Testis (tissue), 3 donors: Measurements from ENCODE around the gene RANBP9. TPM values are rescaled to one million over a fixed set of nuclear protein-coding genes. Genes with fewer than 3 reads are reported as not detected.

Source experiments
- DNase-seq: peaks from one replicate; pipeline ENCODE4 v3.0.0-alpha.2; 2019
- H3K27ac ChIP-seq, 2 donors: fragments of 200-600 bp; sonication (generic); one replicate each; pipeline ENCODE4 v1.5.1; 2019
- H3K27me3 ChIP-seq: fragments of 200-600 bp; sonication (generic); one replicate; pipeline ENCODE4 v1.5.1; 2019
- H3K36me3 ChIP-seq: fragments of 200-600 bp; sonication (generic); one replicate; pipeline ENCODE4 v1.5.1; 2017; ENCODE audit warnings: low read depth; ENCODE audit errors: missing control alignments
- H3K4me1 ChIP-seq: fragments of 200-600 bp; sonication (generic); one replicate; pipeline ENCODE4 v1.5.1; 2019
- H3K4me3 ChIP-seq, 2 donors: fragments of 200-600 bp; sonication (generic); one replicate each; pipeline ENCODE4 v1.5.1; 2017 to 2019
- H3K9me3 ChIP-seq: fragments of 200-600 bp; sonication (generic); one replicate; pipeline ENCODE4 v1.5.1; 2017
- CTCF ChIP-seq, 3 experiments: fragments of 450-650 bp in 2 of 3; fragments of 200-600 bp in 1 of 3; sonication (generic) in 1 of 3; IDR thresholded peaks; one replicate each; pipeline ENCODE4 v1.5.1; 2016 to 2019; ENCODE audit warnings: antibody characterized with exemption in 3 of 3, mild to moderate bottlenecking in 2 of 3, moderate library complexity in 1 of 3
- POLR2A ChIP-seq: fragments of 450-650 bp; IDR thresholded peaks from one replicate; pipeline ENCODE4 v1.6.1; 2017; ENCODE audit warnings: antibody characterized with exemption, mild to moderate bottlenecking, moderate library complexity
- WGBS, 2 donors: methylation state at CpG; one replicate each; pipeline ENCODE4 v1.1.5; 2018; 5-methylcytosine and 5-hydroxymethylcytosine counted together
- intact Hi-C: fragments of 100-400 bp; cut with DNase I; formaldehyde crosslinking; loops from one replicate; pipeline ENCODE4 v1.15.1; 2023; ENCODE audit warnings: low total_unique reads
- polyA plus RNA-seq: library from polyadenylated mRNA; stranded (reverse); fragments of 350-450 nt; fragmentation: Illumina TruSeq; extraction: RNeasy Lipid Tissue Mini Kit (QIAGEN cat#74804); gene quantifications from one replicate; pipeline ENCODE4 v1.2.3, GENCODE V29; 2014; ENCODE audit warnings: low read depth, low replicate concordance; ENCODE audit not compliant: insufficient read depth
- total RNA-seq, 2 donors: library from RNA; depleted of rRNA; stranded (reverse); fragments of >200 nt; gene quantifications; one replicate each; pipeline ENCODE4 v1.2.3, GENCODE V29; 2016

Gene RANBP9
- total and polyA plus RNA-seq, 3 donors from 2014 or later = 114 to 265 (median 131) TPM

- no peaks in the 10 kb centered on the region for H3K36me3 ChIP-seq
- no peak overlapping the region for H3K4me3 ChIP-seq
- no peaks in the 10 kb centered on the region for H3K27me3 ChIP-seq
- no peak overlapping the region for H3K27ac ChIP-seq
- no peak for TF ChIP-seq POLR2A
- TF ChIP-seq CTCF (IDR thresholded peaks at IDR 0.05) = no peak
- intact Hi-C loops = no loop called here
- 92 to 96% methylated on average over 3 of the region's 3 CpGs for WGBS, 2 donors
- no peaks in the 10 kb centered on the region for H3K9me3 ChIP-seq
- no peaks in the 10 kb centered on the region for H3K4me1 ChIP-seq
- DNase-seq = no peak
These were observed 37.7 kb downstream of the RANBP9 start for GRCh38 chr6:13673825-13674444.

- TF ChIP-seq POLR2A = no peak
- no peak for TF ChIP-seq CTCF (IDR thresholded peaks at IDR 0.05)
- WGBS, 2 donors = 66 to 81% methylated on average over 1 of the region's 1 CpG
- no peak for DNase-seq
- no peaks in the 10 kb centered on the region for H3K9me3 ChIP-seq
- no peaks in the 10 kb centered on the region for H3K4me1 ChIP-seq
- no peak overlapping the region for H3K4me3 ChIP-seq
- H3K27me3 ChIP-seq = no peaks in the 10 kb centered on the region
- H3K36me3 ChIP-seq = no peaks in the 10 kb centered on the region
- no peak overlapping the region for H3K27ac ChIP-seq
- intact Hi-C loops = no loop called here
These were observed 38.3 kb downstream of the RANBP9 start for GRCh38 chr6:13673368-13673767.

- no peaks in the 10 kb centered on the region for H3K36me3 ChIP-seq
- H3K4me1 ChIP-seq = no peaks in the 10 kb centered on the region
- no peak for DNase-seq
- H3K27me3 ChIP-seq = no peaks in the 10 kb centered on the region
- no peak overlapping the region for H3K27ac ChIP-seq
- intact Hi-C loops = no loop called here
- H3K9me3 ChIP-seq = no peaks in the 10 kb centered on the region
- TF ChIP-seq CTCF (IDR thresholded peaks at IDR 0.05) (no peak), POLR2A (no peak)
- no peak overlapping the region for H3K4me3 ChIP-seq
These were observed 38.7 kb downstream of the RANBP9 start for GRCh38 chr6:13672904-13673303.

- Histone ChIP-seq H3K36me3 (no peaks in the 10 kb centered on the region), H3K27me3 (no peaks in the 10 kb centered on the region), H3K4me1 (no peaks in the 10 kb centered on the region), H3K27ac (no peak overlapping the region), H3K4me3 (no peak overlapping the region), H3K9me3 (no peaks in the 10 kb centered on the region)
- intact Hi-C loops = no loop called here
- DNase-seq = no peak
- WGBS, 2 donors = 91 to 92% methylated on average over 1 of the region's 1 CpG
- TF ChIP-seq CTCF (IDR thresholded peaks at IDR 0.05) = no peak
- TF ChIP-seq POLR2A = no peak
These were observed 40.0 kb downstream of the RANBP9 start for GRCh38 chr6:13671548-13672127.

GRCh38 chr6:13669476-13669875, 42.2 kb downstream of the RANBP9 start:
- Histone ChIP-seq H3K27ac (no peak overlapping the region), H3K9me3 (no peaks in the 10 kb centered on the region), H3K36me3 (no peaks in the 10 kb centered on the region), H3K4me3 (no peak overlapping the region), H3K4me1 (no peaks in the 10 kb centered on the region), H3K27me3 (no peaks in the 10 kb centered on the region)
- 96 to 97% methylated on average over 5 of the region's 5 CpGs for WGBS, 2 donors
- TF ChIP-seq CTCF (IDR thresholded peaks at IDR 0.05) (no peak), POLR2A (no peak)
- intact Hi-C loops = no loop called here
- no peak for DNase-seq
